Small intestine (tissue), 7 donors: Measurements from ENCODE around the gene LYRM4. TPM values are rescaled to one million over a fixed set of nuclear protein-coding genes. Genes with fewer than 3 reads are reported as not detected.
"Not testable (repeated sequence)": the region's sequence is repeated elsewhere in the genome, so short reads cannot be mapped to it uniquely, and the experiment has no call there.

ENCODE experiments used
- DNase-seq, 2 donors: peaks; one replicate each; pipeline versions ENCODE4 v3.0.0 to v3.0.0-alpha.2; 2013
- FAIRE-seq: peaks from 2 replicates; lab custom pipeline; 2012; peaks lifted over from hg19 to GRCh38; lab: Jason Lieb, UNC
- H3K27ac ChIP-seq, 3 donors: one replicate each; pipeline ENCODE4 v1.5.1; 2013; ENCODE audit warnings: low read length in 2 of 3, mild to moderate bottlenecking in 2 of 3, control low read depth in 1 of 3, inconsistent platforms in 1 of 3, low read depth in 1 of 3, moderate library complexity in 1 of 3
- H3K27me3 ChIP-seq, 3 donors: one replicate each; pipeline ENCODE4 v1.6.1; 2013; ENCODE audit warnings: low read length in 3 of 3, inconsistent platforms in 1 of 3; ENCODE audit not compliant: control insufficient read depth in 3 of 3, insufficient read depth in 3 of 3
- H3K36me3 ChIP-seq, 3 donors: one replicate each; pipeline ENCODE4 v1.6.1; 2013; ENCODE audit warnings: low read length in 3 of 3, inconsistent platforms in 1 of 3, low read depth in 1 of 3, mild to moderate bottlenecking in 1 of 3, moderate library complexity in 1 of 3; ENCODE audit not compliant: control insufficient read depth in 3 of 3, insufficient read depth in 2 of 3
- H3K4me1 ChIP-seq, 3 donors: one replicate each; pipeline ENCODE4 v1.6.1; 2013; ENCODE audit warnings: low read length in 2 of 3, inconsistent platforms in 1 of 3, low read depth in 1 of 3, mild to moderate bottlenecking in 1 of 3, moderate library complexity in 1 of 3; ENCODE audit not compliant: control insufficient read depth in 3 of 3, insufficient read depth in 2 of 3
- H3K4me3 ChIP-seq, 3 donors: one replicate each; pipeline ENCODE4 v1.5.1; 2013; ENCODE audit warnings: low read length in 3 of 3, control low read depth in 1 of 3, inconsistent platforms in 1 of 3, low read depth in 1 of 3, mild to moderate bottlenecking in 1 of 3, moderate library complexity in 1 of 3
- H3K9me3 ChIP-seq, 2 donors: one replicate each; pipeline ENCODE4 v1.6.1; 2013; ENCODE audit warnings: low read depth in 1 of 2, low read length in 1 of 2; ENCODE audit not compliant: control insufficient read depth in 2 of 2, insufficient read depth in 1 of 2
- WGBS, 3 donors: extraction: QIAGEN DNeasy Blood & Tissue Kit; methylation state at CpG; one replicate each; pipeline ENCODE4 v1.1.7; 2013; 5-methylcytosine and 5-hydroxymethylcytosine counted together
- polyA plus RNA-seq, 4 donors: library from polyadenylated mRNA; stranded (reverse) in 3 of 4; unstranded in 1 of 4; fragments of 200-250 nt in 3 of 4; fragments of 120-200 nt in 1 of 4; gene quantifications; one replicate each; pipeline versions ENCODE4 v1.2.1 to v1.2.3, GENCODE V29; 2013
- donor health status: healthy with polysubstance abuse.
- donor health status: control.
- donor health status: control.
- donor health status: Bipolar disorder and iron deficiency.
- donor health status: healthy.

Gene LYRM4
- polyA plus RNA-seq, 4 donors: 6.5 to 20.5 (median 14.3) TPM

DNA sequence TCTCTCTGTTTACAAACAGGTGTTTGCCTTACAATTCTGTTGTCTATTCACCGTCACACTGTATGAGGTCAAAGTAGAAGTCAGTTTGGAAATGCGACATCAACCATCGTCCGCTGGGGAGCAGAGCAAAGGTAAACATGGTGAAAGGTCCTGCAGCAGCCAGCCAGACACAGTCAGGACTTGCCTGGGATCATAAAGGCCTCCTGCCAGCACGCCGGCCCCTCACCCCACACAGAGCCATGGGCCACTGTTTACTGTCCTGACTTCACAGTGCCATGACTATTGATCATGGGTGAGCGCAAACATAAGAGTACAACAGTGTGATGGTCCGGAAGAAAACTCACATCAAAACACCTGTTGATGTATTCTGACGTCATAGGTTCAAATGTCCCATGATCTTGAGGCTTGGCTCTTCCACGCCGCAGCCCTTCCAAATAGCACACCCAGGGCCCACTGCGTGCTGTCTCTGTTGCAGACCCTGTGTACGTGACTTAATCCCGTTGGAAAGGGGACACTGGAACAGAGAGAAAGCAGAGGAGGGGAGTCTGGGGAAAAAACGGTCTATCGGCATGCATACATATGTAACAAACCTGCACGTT, 192.5 kb downstream of the LYRM4 start:
- Histone ChIP-seq H3K4me1 (no peaks in the 10 kb centered on the region), H3K9me3 (peaks cover 2 to 7% of the 10 kb centered on the region in 2 donors), H3K36me3 (no peaks in the 10 kb centered on the region), H3K4me3 (no peak overlapping the region), H3K27ac (peak overlapping the region in 1 of 3 donors; percentile 14), H3K27me3 (no peaks in the 10 kb centered on the region)
- peak in 1 of 2 donors; percentile 54 for DNase-seq
- FAIRE-seq: no peak
- WGBS, 3 donors: 86 to 89% (median 88%) methylated on average over 17 of the region's 17 CpGs

DNA sequence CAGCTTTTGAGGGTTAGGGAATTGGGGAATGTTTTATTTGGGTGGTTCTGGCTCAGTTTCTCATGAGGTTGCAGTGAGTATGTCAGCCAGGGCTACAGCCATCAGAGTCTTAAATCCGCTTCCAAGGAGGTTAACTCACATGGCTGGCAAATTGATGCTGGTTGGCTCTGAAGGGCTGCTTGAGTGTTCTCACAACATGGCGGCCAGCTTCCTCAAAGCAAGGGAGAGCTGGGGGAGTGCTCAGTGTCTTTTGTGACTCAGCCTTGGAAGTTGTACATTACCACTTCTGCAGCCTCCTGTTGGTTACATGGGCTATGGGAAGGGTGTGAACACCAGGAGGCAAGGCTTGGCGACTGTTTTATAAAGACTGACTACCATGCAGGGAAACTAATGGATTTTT, 193.4 kb downstream of the LYRM4 start:
- no peak for FAIRE-seq

DNA sequence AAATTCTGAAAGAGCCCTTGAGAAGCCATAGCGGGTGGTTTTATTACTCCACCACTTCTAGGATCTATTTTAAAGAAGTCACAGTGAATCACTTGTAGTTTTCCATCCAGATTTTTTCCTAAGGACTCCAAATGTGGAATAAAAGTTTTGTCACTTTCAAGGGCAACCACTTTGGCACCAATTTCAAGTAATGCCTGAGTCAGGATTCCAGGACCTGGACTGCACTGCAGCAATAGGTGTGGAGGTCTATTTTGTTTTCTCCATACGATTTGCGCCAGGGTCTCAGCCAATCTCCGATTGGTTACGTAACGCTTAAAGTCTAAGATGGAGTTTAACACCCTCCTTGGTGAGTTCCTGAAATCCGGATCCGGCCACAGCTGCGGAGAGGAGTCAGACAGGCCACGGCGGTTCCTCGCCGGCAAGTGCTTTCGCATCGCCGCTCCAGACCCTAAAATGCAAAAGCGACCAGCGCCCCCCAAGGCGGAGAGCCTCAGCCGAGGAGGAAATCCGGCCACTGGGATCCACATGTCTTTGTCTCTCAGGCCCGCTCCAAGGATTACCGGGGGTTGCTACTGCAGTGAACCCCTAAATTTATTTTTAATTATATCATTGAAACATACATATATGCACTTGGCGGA, 194.2 kb downstream of the LYRM4 start:
- WGBS, 3 donors: 94 to 97% (median 96%) methylated on average over 24 of the region's 24 CpGs
- no peak for FAIRE-seq
- Histone ChIP-seq H3K4me3 (no peak overlapping the region), H3K27me3 (no peaks in the 10 kb centered on the region), H3K4me1 (peaks cover 0 to under 1% (median 0%) of the 10 kb centered on the region in 3 donors), H3K9me3 (peaks cover 2 to 7% of the 10 kb centered on the region in 2 donors), H3K27ac (no peak overlapping the region), H3K36me3 (no peaks in the 10 kb centered on the region)
- no peak for DNase-seq

More for the DNA sequence above, 193.4 kb downstream of the LYRM4 start:
- H3K4me3 ChIP-seq: no peak overlapping the region
- no peaks in the 10 kb centered on the region for H3K4me1 ChIP-seq
- H3K27me3 ChIP-seq: no peaks in the 10 kb centered on the region
- no peak overlapping the region for H3K27ac ChIP-seq
- no peaks in the 10 kb centered on the region for H3K36me3 ChIP-seq
- 91 to 98% (median 93%) methylated on average over 3 of the region's 3 CpGs for WGBS, 3 donors
- peaks cover 2 to 7% of the 10 kb centered on the region in 2 donors for H3K9me3 ChIP-seq
- no peak for DNase-seq

DNA sequence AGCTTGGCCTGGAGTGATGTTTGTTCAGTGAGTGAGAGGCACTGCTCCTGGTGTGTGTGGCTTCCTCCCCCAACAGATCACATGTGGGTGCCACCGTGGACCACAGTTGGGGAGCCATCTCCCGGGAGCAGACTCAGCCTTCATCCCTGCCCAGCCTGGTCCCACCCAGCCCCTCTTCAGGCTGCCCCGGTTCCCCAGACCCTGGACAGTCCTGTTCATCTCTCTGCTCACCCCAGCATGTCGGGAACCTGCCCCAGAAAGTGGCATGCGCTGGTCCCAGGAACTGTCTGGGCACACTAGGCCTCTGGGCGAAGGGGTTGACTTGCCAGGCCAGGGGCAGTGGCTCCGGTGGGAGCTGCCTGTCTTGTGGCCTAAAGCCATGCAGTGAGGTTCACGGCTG, 197.1 kb downstream of the LYRM4 start:
- H3K27me3 ChIP-seq: no peaks in the 10 kb centered on the region
- H3K4me1 ChIP-seq: peaks cover 0 to 13% (median 0%) of the 10 kb centered on the region in 3 donors
- H3K36me3 ChIP-seq: no peaks in the 10 kb centered on the region
- H3K9me3 ChIP-seq: peaks cover 2 to 12% of the 10 kb centered on the region in 2 donors
- no peak overlapping the region for H3K27ac ChIP-seq
- FAIRE-seq: no peak
- H3K4me3 ChIP-seq: no peak overlapping the region
- DNase-seq: no peak
- 84 to 87% (median 85%) methylated on average over 8 of the region's 8 CpGs for WGBS, 3 donors

DNA sequence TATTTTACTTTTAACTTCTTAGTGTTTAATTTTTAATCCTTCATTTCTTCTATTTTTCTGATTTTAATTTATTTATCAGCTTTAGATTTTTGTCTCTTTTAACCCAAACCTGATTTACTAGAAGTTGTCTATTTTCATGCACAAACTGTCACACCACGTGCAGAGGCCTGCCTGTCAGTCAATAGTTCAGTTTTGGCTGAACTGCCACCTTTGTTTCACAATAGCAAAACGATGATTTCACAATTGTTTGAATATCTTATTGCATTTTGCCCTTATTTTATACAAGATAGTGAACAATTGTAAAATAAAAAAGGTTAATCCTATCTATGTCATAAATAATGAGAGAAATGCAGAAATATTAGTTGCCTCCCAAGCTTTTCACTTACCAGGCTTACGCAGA, 199.6 kb downstream of the LYRM4 start:
- DNase-seq (no peak), FAIRE-seq (no peak)
- Histone ChIP-seq H3K4me1 (peaks cover 0 to 20% (median 0%) of the 10 kb centered on the region in 3 donors), H3K9me3 (peaks cover 0 to 5% of the 10 kb centered on the region in 2 donors), H3K36me3 (no peaks in the 10 kb centered on the region), H3K27ac (no peak overlapping the region), H3K27me3 (no peaks in the 10 kb centered on the region), H3K4me3 (no peak overlapping the region)
- WGBS, 3 donors: 53 to 61% (median 53%) methylated on average over 3 of the region's 3 CpGs

DNA sequence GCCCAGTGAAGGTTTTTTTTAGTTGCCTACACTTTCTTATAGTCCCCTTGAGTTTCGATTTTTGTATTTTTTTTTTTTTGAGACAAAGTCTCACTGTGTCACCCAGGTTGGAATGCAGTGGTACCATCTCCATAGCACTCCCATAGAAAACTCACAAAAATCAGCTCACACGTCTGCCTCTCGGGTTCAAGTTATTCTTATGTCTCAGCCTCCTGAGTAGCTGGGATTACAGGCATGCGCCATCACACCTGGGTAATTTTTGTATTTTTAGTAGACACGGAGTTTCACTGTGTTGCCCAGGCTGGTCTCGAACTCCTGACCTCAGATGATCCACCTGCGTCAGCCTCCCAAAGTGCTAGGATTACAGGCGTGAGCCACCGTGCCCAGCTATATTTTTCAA, 200.3 kb downstream of the LYRM4 start:
- not testable (repeated sequence) for H3K27me3 ChIP-seq, H3K27ac ChIP-seq, H3K9me3 ChIP-seq, DNase-seq, H3K36me3 ChIP-seq, FAIRE-seq, H3K4me3 ChIP-seq
- WGBS, 3 donors: 94 to 96% (median 95%) methylated on average over 9 of the region's 9 CpGs
- H3K4me1 ChIP-seq: peaks cover 0 to 20% (median 0%) of the 10 kb centered on the region in 3 donors

DNA sequence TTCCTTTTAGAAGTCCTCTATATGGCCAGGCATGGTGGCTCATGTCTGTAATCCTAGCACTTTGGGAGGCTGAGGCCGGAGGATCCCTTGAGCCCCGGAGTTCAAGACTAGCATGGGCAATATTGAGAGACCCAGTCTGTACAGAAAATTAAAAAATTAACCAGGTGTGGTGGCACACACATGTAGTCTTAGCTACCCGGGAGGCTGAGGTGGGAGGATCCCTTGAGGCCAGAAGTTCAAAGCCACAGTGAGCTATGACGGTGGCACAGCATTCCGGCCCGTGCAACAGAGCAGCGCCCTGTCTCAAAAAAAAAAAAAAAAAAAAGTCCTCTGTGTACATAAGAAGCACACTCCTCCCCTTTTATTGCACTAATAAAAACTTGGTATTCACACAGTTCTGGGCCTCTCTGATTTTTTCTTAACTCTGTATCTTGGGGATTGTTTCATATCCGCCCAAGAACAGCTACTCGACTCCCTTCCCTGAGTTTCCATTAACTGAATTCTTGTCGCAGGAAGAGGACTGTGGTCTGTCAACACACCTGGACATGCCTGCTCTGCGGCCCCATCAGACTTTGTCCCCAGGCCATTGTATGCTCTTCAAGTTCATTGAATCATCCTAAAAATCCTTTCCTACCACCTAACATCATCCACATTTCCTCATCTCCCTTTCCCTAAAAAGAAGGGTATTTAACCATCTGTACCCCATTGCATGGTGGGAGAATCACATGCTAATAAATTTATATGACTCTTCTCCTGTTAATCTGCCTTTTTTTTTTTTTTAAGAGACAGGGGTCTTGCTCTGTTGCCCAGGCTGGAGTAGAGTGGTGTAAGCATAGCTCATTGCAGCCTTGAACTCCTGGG, 201.5 kb downstream of the LYRM4 start:
- Histone ChIP-seq H3K9me3 (peaks cover 0 to 5% of the 10 kb centered on the region in 2 donors), H3K4me3 (no peak overlapping the region), H3K27me3 (no peaks in the 10 kb centered on the region), H3K27ac (peak overlapping the region in 1 of 3 donors; percentile 69), H3K36me3 (no peaks in the 10 kb centered on the region), H3K4me1 (peaks cover 0 to 20% (median 0%) of the 10 kb centered on the region in 3 donors)
- DNase-seq: peak; percentile 49 to 87
- WGBS, 3 donors: 36 to 74% (median 53%) methylated on average over 11 of the region's 11 CpGs
- FAIRE-seq: no peak
